ES-I3 (cell line): ENCODE results near the gene S100B.

ENCODE experiments used
- H3K36me3 ChIP-seq: 2 replicates; pipeline ENCODE4 v1.6.1; 2013; ENCODE audit warnings: mild to moderate bottlenecking, low read length, control low read depth, moderate library complexity; ENCODE audit not compliant: insufficient read depth
- H3K4me1 ChIP-seq: 2 replicates; pipeline ENCODE4 v1.6.1; 2013; ENCODE audit warnings: mild to moderate bottlenecking, control low read depth, low read length; ENCODE audit not compliant: insufficient read depth
- H3K9ac ChIP-seq: 2 replicates; pipeline ENCODE4 v1.6.1; 2013; ENCODE audit warnings: low read depth, mild to moderate bottlenecking, low read length, moderate library complexity
- H3K9me3 ChIP-seq: 2 replicates; pipeline ENCODE4 v1.6.1; 2013; ENCODE audit warnings: mild to moderate bottlenecking, low read length, moderate library complexity; ENCODE audit not compliant: control insufficient read depth, insufficient read depth

Gene S100B

DNA sequence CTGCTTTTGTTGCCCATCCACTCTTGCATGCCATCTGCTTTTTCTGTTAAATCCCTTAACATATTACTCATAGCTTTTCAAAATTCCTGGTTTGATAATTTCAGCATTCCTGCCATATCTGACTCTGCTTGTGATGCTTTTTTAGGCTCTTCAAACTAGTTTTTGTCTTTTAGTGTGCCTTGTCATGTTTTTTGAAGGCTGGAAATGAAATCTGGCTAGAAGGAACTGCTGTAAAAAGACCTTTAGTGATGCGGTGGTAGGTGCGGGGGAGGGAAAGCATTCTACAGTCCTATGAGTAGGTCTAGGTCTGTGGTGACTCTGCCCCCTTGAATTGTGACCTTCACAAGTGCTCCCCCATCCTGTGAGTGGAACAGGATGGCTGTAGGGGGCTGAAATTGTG is 15.0 kb upstream of the S100B start:
- Histone ChIP-seq H3K36me3 (no peaks in the 10 kb centered on the region), H3K9me3 (no peaks in the 10 kb centered on the region), H3K4me1 (no peaks in the 10 kb centered on the region), H3K9ac (no peak overlapping the region)

DNA sequence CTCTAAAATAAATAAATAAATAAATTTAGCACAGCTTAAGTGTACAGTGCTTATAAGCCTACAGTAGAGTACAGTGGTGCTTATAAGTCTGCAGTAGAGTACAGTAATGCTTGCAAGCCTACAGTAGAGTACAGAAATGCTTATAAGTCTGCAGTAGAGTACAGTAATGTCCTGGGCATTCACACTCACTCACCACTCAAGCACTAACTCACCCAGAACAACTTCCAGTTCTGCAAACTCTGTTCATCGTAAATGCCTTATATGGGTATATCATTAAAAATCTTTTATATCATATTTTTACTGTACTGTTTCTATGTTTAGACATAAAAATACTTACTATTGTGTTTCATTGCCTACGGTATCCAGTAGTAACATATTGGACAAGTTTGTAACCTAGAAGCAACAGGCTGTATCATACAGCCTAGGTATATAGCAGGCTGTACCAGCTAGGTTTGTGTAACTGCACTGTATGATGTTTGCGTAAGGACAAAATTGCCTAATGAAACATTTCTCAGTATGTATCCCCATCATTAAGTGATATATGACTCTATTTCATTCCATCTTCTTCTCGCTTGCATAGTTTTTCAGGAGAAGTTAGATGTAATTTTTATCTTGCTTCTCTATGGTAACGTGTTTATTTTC is 14.0 kb upstream of the S100B start:
- Histone ChIP-seq H3K9ac (no peak overlapping the region), H3K36me3 (no peaks in the 10 kb centered on the region), H3K9me3 (no peaks in the 10 kb centered on the region), H3K4me1 (no peaks in the 10 kb centered on the region)

- Histone ChIP-seq H3K9me3 (0 out of 2 replicates have a peak, but pooled peaks cover 2% of the 10 kb centered on the region), H3K9ac (no peak overlapping the region), H3K4me1 (no peaks in the 10 kb centered on the region), H3K36me3 (no peaks in the 10 kb centered on the region)
These were observed 12.6 kb upstream of the S100B start for GRCh38 chr21:46617267-46618051.

DNA sequence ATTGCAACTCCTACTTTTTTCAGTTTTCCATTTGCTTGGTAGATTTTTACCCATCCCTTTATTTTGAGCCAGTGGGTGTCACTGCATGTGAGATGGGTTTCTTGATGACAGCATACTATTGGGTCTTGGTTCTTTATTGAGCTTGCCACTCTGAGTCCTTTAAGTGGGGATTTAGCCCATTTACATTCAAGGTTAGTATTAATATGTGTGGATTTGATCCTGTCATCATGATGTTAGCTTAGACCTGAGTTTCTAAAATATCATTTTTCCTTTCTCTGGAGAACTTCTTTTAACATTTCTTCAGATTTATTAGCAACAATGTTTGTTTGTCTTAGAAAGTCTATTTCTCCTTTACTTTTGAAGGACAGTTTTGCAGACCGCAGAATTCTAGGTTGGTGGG is 11.8 kb upstream of the S100B start:
- H3K9me3 ChIP-seq = 0 out of 2 replicates have a peak, but pooled peaks cover 2% of the 10 kb centered on the region
- no peaks in the 10 kb centered on the region for H3K36me3 ChIP-seq
- no peaks in the 10 kb centered on the region for H3K4me1 ChIP-seq
- H3K9ac ChIP-seq = no peak overlapping the region

DNA sequence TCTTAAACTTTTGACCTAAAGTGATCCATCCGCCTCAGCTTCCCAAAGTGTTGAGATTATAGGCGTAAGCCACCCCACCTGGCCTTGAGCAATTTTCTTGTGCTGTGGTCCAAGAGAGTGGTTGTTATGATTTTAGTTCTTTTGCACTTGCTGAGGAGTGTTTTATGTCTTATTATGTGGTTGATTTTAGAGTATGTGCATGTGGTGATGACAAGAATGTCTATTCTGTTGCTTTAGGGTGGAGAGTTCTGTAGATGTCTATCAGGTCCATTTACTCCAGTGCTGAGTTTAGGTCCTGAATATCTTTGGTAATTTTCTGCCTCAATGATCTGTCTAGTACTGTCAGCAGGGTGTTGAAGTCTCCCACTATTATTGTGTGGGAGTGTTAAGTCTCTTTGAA is 11.2 kb upstream of the S100B start:
- H3K9me3 ChIP-seq = 0 out of 2 replicates have a peak, but pooled peaks cover 2% of the 10 kb centered on the region
- H3K9ac ChIP-seq = no peak overlapping the region
- no peaks in the 10 kb centered on the region for H3K4me1 ChIP-seq
- no peaks in the 10 kb centered on the region for H3K36me3 ChIP-seq

- Histone ChIP-seq H3K4me1 (no peaks in the 10 kb centered on the region), H3K9ac (no peak overlapping the region), H3K36me3 (no peaks in the 10 kb centered on the region), H3K9me3 (0 out of 2 replicates have a peak, but pooled peaks cover 2% of the 10 kb centered on the region)
These were observed 8.5 kb upstream of the S100B start for GRCh38 chr21:46613391-46613790.

- Histone ChIP-seq H3K36me3 (no peaks in the 10 kb centered on the region), H3K9me3 (0 out of 2 replicates have a peak, but pooled peaks cover 2% of the 10 kb centered on the region), H3K9ac (no peak overlapping the region), H3K4me1 (no peaks in the 10 kb centered on the region)
These were observed 5.3 kb upstream of the S100B start for GRCh38 chr21:46610018-46610701.

DNA sequence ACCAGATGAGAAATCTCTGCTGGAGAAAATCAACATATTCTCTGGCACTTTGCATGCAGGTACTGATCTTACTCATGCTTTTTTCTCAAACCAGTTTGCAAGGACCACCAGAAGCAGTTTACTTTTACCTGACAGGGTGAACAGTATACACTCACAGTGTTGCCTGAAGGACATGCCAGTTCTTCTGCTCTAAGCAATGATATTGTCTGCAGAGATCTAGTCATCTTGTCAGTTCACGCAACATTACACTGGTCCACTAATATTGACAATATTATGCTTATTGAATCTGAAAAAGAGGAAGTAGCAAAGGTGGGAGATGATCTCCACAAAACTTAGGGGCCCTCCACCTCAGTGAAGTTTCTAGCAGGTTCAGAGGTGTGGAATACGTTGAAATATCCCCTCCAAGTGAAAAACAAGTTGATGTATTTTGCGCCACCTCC is 3.8 kb upstream of the S100B start:
- Histone ChIP-seq H3K9ac (no peak overlapping the region), H3K9me3 (0 out of 2 replicates have a peak, but pooled peaks cover 2% of the 10 kb centered on the region), H3K4me1 (peaks cover 3% of the 10 kb centered on the region; the same call in 1 of the 2 replicates), H3K36me3 (no peaks in the 10 kb centered on the region)

GRCh38 chr21:46607636-46608035 is 2.8 kb upstream of the S100B start:
- Histone ChIP-seq H3K4me1 (peaks cover 6% of the 10 kb centered on the region), H3K9ac (no peak overlapping the region), H3K36me3 (no peaks in the 10 kb centered on the region), H3K9me3 (no peaks in the 10 kb centered on the region)

- H3K9me3 ChIP-seq = no peaks in the 10 kb centered on the region
- H3K4me1 ChIP-seq = peaks cover 6% of the 10 kb centered on the region
- no peaks in the 10 kb centered on the region for H3K36me3 ChIP-seq
- no peak overlapping the region for H3K9ac ChIP-seq
These were observed 1.5 kb upstream of the S100B start for GRCh38 chr21:46606427-46606813.

GRCh38 chr21:46605767-46606426 is 1.0 kb upstream of the S100B start:
- Histone ChIP-seq H3K9me3 (no peaks in the 10 kb centered on the region), H3K4me1 (peaks cover 6% of the 10 kb centered on the region), H3K9ac (no peak overlapping the region)

DNA sequence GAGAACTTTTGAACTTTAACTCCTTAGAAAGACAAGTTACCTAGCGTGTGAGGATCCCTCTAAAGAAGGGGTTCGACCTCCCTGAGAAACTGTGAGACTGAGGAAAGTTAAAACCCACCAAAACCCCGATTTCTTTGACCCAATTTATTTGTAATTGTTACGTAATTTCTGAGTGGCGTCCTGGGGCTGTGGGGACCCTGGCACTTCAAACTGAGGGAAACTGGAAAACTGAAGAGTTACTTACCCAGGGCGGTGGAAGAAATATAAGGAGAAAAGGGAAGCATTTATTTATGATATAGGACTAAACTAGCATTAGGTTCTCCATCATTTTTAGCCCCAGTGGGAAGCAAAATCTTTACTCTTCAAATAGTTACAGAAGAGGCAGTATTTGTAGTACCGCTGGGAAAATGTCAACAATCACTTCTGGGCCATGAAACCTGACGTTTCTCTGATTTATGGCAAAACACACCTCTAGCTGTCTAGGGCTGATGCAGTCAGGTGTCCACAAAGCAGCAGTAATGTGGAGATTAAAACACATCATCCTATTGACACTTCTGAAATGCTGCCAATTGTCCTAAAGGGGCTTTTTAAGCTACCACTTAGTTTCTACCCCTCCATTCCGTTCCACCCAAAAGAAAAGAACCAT is 430 bp downstream of the S100B start:
- Histone ChIP-seq H3K9ac (no peak overlapping the region), H3K36me3 (no peaks in the 10 kb centered on the region), H3K9me3 (no peaks in the 10 kb centered on the region), H3K4me1 (peaks cover 6% of the 10 kb centered on the region)

More at GRCh38 chr21:46605767-46606426, 1.0 kb upstream of the S100B start:
- no peaks in the 10 kb centered on the region for H3K36me3 ChIP-seq

DNA sequence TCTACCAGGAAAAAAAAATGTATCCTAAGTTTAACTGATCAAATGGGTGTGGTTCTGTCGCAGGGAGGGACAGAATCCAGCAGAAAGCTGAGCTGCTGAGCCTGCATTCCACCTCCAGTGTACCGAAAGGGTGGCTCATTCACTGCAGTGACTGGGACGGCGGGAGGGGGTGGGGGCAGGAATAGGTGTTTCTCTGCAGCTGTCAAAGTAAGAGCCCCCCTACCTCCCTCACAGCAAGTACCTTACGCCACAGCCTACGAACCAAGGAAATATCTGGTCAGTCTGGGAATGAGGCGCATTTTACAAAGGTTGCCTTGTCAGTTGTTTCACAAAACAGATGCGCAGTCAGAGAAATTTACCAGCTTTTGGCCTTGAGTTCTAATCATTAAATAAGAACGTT is 1.7 kb downstream of the S100B start:
- Histone ChIP-seq H3K4me1 (peaks cover 6% of the 10 kb centered on the region), H3K9me3 (no peaks in the 10 kb centered on the region)

DNA sequence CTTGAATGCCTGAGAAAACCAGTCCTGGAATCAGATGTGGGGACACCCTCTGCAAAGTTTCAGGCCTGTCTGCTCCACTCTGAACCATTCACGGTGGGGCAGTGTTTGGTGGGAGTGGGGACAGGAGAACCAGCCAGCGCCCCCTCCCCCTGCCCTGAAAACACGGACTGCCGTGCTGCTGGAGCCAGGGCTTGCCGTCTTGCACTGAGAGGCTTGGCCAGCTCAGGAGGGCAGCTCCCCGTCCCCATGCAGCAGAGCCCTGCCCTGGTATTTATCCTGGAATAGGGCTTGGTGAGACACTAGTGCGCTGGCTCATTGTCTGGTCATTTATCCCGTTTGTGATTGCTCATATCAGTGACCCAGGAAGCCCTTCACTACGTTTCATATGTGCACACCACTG is 3.9 kb downstream of the S100B start:
- Histone ChIP-seq H3K36me3 (no peaks in the 10 kb centered on the region), H3K4me1 (peaks cover 6% of the 10 kb centered on the region), H3K9ac (no peak overlapping the region), H3K9me3 (no peaks in the 10 kb centered on the region)

More for the DNA sequence above, 1.7 kb downstream of the S100B start:
- H3K9ac ChIP-seq = no peak overlapping the region
- H3K36me3 ChIP-seq = no peaks in the 10 kb centered on the region
